Measurements from ENCODE around the gene ZSWIM1.
A peak's percentile ranks its signal among the peaks of the same experiment; 100 is the strongest.

The ZSWIM1 gene

DNA sequence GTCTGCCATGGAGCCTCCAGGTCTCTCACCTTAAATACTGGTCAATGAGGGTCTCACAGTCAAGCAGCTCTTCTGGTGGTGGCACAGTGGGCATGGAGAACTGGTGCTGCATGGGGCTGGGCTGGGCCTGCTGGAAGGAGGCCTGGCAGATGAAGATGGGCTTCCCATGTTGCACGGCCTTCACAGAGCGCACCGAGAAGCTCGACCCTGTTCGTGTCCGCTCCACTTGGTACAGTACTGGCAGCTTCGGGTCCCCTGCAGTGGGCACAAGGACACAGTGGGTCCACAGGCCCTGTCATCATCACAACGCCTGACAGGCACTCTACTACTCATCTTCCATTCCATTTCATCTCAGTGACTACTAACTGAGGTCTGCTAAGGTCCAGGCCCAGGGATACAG, 32.6 kb upstream of the ZSWIM1 start:
- peak overlapping the region; percentile 42 for H3K27ac ChIP-seq
- no peak for TF ChIP-seq ZFX (IDR thresholded peaks at IDR 0.05; ENCODE audit: borderline replicate concordance)
- TF ChIP-seq CTCF (IDR thresholded peaks at IDR 0.05) = no peak

DNA sequence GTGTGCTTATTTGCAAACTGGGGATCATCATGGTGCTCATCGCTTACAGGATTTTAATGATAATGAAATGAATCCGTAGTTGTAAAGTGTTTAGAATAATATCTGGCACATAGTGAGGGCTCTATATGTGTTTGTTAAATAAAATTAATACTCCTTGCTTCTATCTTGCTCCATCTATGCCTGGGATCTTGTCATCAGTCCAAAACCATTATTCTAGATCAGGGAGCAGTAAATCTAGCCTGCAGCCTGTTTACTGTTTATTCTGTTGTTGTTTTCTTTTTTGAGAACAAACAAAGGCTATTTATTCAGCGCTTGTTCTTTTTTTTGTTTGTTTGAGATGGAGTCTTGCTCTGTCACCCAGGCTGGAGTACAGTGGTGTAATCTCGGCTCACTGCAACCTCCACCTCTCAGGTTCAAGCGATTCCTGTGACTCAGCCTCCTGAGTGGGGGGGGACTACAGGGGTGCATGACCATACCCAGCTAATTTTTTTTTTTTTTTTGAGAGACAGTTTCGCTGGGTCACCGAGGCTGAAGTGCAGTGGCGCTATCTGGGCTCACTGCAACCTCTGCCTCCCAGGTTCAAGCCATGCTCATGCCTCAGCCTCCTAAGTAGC, 32.0 kb upstream of the ZSWIM1 start:
- TF ChIP-seq ZFX (IDR thresholded peaks at IDR 0.05; ENCODE audit: borderline replicate concordance) = no peak
- no peak for TF ChIP-seq CTCF (IDR thresholded peaks at IDR 0.05)
- H3K27ac ChIP-seq = peak overlapping the region; percentile 42

- no peak overlapping the region for H3K27ac ChIP-seq
- TF ChIP-seq ZFX (IDR thresholded peaks at IDR 0.05; ENCODE audit: borderline replicate concordance) = no peak
- TF ChIP-seq CTCF (IDR thresholded peaks at IDR 0.05) = no peak
These were observed 30.8 kb upstream of the ZSWIM1 start for GRCh38 chr20:45850238-45850637.

DNA sequence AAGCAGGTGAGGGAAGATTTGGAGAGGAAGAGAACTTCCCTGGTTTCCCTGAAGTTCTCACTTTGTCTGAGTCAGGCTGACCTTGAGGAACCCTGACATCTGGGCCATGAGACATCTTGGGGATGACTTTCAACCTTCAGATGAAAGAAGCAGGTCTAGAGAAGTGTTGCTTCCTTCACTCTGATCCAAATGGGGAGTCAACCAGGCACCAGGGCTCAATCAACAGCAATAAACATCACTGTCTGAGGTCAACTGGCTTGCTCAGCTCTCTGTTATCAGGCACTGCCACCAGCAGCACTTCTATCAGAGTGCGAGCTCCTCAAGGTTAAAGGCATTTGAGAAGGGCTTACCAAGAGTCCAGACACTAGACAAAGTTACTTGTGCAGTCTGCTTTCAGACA, 30.1 kb upstream of the ZSWIM1 start:
- H3K27ac ChIP-seq = no peak overlapping the region

DNA sequence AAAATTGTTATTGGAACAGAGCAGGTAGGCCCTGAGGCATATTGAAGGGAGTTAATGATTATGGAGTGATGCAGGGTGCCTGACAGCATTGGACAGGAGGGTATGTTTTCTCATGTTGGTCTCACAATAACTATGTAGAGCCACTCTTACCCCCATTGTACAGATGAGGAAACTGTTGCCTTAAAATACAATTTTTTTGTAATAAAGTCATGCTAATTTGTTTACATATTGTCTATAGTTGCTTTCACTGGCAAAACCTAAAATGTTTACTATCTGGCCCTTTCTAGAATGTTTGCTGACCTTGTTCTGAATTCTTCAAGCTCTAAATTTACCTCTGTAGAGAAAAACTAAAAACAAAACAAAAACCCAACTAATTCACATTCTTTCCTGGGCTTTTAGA, 29.5 kb upstream of the ZSWIM1 start:
- TF ChIP-seq ZFX (IDR thresholded peaks at IDR 0.05; ENCODE audit: borderline replicate concordance) = no peak
- no peak for TF ChIP-seq CTCF (IDR thresholded peaks at IDR 0.05)
- H3K27ac ChIP-seq = no peak overlapping the region

More for the DNA sequence above, 30.1 kb upstream of the ZSWIM1 start:
- TF ChIP-seq ZFX (IDR thresholded peaks at IDR 0.05; ENCODE audit: borderline replicate concordance) (no peak), CTCF (IDR thresholded peaks at IDR 0.05) (no peak)

DNA sequence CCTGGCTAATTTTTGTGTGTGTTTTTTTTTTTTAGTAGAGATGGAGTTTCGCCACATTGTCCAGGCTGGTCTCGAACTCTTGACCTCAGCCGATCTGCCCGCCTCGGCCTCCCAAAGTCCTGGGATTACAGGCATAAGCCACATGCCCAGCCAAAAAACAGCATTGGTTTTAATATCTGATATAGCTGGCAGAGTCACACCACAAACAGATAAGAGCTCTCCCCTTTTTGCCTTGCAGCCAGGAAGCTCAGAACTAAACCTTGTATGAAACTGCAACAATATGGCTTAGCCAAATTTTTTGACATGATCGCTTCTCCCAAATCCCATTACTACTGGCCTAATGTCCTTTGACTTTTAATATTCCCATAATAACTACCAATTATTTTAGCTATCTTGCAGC, 28.7 kb upstream of the ZSWIM1 start:
- H3K27ac ChIP-seq = no peak overlapping the region
- no peak for TF ChIP-seq ZFX (IDR thresholded peaks at IDR 0.05; ENCODE audit: borderline replicate concordance)
- TF ChIP-seq CTCF (IDR thresholded peaks at IDR 0.05) = no peak

GRCh38 chr20:45853484-45853883, 27.5 kb upstream of the ZSWIM1 start:
- TF ChIP-seq ZFX (IDR thresholded peaks at IDR 0.05; ENCODE audit: borderline replicate concordance) (no peak), CTCF (IDR thresholded peaks at IDR 0.05) (no peak)
- 0 out of 2 replicates have a peak overlapping the region, but pooled peaks have one; percentile 15 for H3K27ac ChIP-seq
